Measurements from ENCODE around the gene BSCL2.
A peak's percentile ranks its signal among the peaks of the same experiment; 100 is the strongest.
"Not testable (repeated sequence)": the region's sequence is repeated elsewhere in the genome, so short reads cannot be mapped to it uniquely, and the experiment has no call there.

Gene BSCL2

DNA sequence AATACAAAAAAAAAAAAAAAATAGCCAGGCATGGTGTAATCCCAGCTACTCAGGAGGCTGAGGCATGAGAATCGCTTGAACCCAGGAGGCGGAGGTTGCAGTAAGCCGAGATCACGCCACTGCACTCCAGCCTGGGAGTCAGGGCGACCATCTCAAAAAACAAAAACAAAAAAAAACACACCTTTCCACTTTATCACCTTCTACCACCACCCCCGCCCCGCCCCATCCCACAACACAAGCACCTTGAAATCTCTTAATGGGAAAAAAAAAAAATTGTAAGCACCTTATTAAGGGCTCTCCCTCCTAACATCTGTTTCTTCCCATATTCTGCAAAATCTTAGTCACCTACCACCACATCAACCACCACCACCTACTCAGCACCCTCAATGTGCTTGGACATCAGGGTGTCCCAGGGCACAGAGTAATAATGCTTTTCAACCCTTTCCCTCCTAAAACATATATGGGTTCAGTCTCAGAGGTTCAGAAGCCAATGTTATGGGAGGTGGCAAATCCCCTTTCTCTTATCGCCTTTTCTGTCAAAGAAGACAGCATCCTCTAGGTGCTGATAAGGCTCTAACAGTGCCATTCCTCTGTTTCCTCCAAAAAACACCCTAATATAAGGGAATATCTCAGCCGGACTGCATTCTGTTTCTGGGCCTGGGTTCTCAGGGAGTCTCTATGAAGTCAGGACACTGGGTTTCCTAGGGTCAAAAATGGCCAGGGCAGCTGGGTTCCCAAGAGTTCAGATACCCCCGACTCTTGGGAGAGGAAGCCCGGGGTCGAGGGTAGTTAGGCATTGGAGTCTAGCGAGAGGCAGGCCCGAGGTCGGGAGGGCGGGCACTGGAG lies 54.8 kb downstream of the BSCL2 start:
- peak overlapping the region; percentile 99 for H3K4me2 ChIP-seq (ENCODE audit: low read length)
- peak overlapping the region; percentile 98 for H3K4me3 ChIP-seq (ENCODE audit: low read length)
- H3K4me1 ChIP-seq (ENCODE audit: low read length), result peaks cover 14% of the 10 kb centered on the region
- TF ChIP-seq, protein P1, sequence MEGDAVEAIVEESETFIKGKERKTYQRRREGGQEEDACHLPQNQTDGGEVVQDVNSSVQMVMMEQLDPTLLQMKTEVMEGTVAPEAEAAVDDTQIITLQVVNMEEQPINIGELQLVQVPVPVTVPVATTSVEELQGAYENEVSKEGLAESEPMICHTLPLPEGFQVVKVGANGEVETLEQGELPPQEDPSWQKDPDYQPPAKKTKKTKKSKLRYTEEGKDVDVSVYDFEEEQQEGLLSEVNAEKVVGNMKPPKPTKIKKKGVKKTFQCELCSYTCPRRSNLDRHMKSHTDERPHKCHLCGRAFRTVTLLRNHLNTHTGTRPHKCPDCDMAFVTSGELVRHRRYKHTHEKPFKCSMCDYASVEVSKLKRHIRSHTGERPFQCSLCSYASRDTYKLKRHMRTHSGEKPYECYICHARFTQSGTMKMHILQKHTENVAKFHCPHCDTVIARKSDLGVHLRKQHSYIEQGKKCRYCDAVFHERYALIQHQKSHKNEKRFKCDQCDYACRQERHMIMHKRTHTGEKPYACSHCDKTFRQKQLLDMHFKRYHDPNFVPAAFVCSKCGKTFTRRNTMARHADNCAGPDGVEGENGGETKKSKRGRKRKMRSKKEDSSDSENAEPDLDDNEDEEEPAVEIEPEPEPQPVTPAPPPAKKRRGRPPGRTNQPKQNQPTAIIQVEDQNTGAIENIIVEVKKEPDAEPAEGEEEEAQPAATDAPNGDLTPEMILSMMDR (IDR thresholded peaks at IDR 0.05; ENCODE audit: low read depth, low read length), result no peak
- no peak for TF ChIP-seq EZH2phosphoT487 (IDR thresholded peaks at IDR 0.05; ENCODE audit: low read depth)
- H3K27ac ChIP-seq (ENCODE audit: low read length), result peak overlapping the region; percentile 78
- H3K9me3 ChIP-seq (ENCODE audit: insufficient read depth, low read length), result no peaks in the 10 kb centered on the region
- peaks cover 17% of the 10 kb centered on the region for H3K36me3 ChIP-seq (replicated peaks; ENCODE audit: low read depth, low read length)
- peaks cover 31% of the 10 kb centered on the region for H3K79me2 ChIP-seq (ENCODE audit: low read length)
- H2AFZ ChIP-seq (ENCODE audit: low read depth, low read length), result 0 out of 2 replicates have a peak overlapping the region, but pooled peaks have one; percentile 46
- peak overlapping the region; percentile 96 for H3K9ac ChIP-seq (ENCODE audit: low read length)
- H4K20me1 ChIP-seq (ENCODE audit: insufficient read depth, low read length), result no peaks in the 10 kb centered on the region
- H3K27me3 ChIP-seq (ENCODE audit: low read depth, low read length), result no peaks in the 10 kb centered on the region

DNA sequence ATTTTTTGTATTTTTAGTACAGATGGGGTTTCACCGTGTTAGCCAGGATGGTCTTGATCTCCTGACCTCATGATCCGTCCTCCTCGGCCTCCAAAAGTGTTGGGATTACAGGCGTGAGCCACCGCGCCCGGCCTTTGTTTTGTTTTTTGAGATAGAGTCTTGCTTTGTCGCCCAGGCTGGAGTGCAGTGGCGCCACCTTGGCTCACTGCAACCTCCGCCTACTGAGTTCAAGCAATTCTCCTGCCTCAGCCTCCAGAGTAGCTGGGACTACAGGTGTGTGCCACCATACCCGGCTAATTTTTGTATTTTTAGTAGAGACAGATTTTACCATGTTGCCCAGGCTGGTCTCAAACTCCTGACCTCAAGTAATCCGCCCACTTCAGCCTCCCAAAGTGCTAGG lies 56.9 kb downstream of the BSCL2 start:
- not testable (repeated sequence) for H3K27me3 ChIP-seq (ENCODE audit: low read depth, low read length); H3K9me3 ChIP-seq (ENCODE audit: insufficient read depth, low read length); H4K20me1 ChIP-seq (ENCODE audit: insufficient read depth, low read length); H2AFZ ChIP-seq (ENCODE audit: low read depth, low read length); H3K27ac ChIP-seq (ENCODE audit: low read length); H3K4me2 ChIP-seq (ENCODE audit: low read length); H3K4me3 ChIP-seq (ENCODE audit: low read length); H3K9ac ChIP-seq (ENCODE audit: low read length)
- peaks cover 22% of the 10 kb centered on the region for H3K4me1 ChIP-seq (ENCODE audit: low read length)
- peaks cover 42% of the 10 kb centered on the region for H3K79me2 ChIP-seq (ENCODE audit: low read length)
- peaks cover 17% of the 10 kb centered on the region for H3K36me3 ChIP-seq (replicated peaks; ENCODE audit: low read depth, low read length)

DNA sequence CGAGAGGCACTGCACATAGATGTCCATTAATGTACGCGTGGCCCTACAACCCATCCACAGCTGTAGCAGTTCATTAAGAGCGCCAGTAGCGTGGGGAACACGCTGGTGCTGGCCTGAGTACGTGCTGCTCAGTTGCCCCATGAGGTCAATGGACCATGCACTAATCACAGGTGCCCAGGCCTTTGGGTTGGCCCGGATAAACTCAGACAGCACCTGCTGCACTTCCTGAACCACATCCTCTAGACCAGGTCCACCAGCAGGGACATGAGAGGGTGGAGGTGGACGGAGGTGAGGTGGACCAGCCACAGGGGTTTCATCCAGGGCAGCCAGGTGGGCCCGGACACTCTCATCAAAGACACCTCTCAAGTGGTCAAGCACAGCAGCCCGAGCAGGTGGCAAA lies 57.7 kb downstream of the BSCL2 start:
- peaks cover 17% of the 10 kb centered on the region for H3K36me3 ChIP-seq (replicated peaks; ENCODE audit: low read depth, low read length)
- H3K4me3 ChIP-seq (ENCODE audit: low read length), result no peak overlapping the region
- no peak overlapping the region for H3K4me2 ChIP-seq (ENCODE audit: low read length)
- peaks cover 50% of the 10 kb centered on the region for H3K79me2 ChIP-seq (ENCODE audit: low read length)
- H3K9ac ChIP-seq (ENCODE audit: low read length), result no peak overlapping the region
- H3K27me3 ChIP-seq (ENCODE audit: low read depth, low read length), result no peaks in the 10 kb centered on the region
- peaks cover 25% of the 10 kb centered on the region for H3K4me1 ChIP-seq (ENCODE audit: low read length)
- no peak overlapping the region for H3K27ac ChIP-seq (ENCODE audit: low read length)
- TF ChIP-seq EZH2phosphoT487 (IDR thresholded peaks at IDR 0.05; ENCODE audit: low read depth), result no peak
- TF ChIP-seq, protein P1 (IDR thresholded peaks at IDR 0.05; ENCODE audit: low read depth, low read length), result no peak
- H3K9me3 ChIP-seq (ENCODE audit: insufficient read depth, low read length), result no peaks in the 10 kb centered on the region
- no peak overlapping the region for H2AFZ ChIP-seq (ENCODE audit: low read depth, low read length)
- no peaks in the 10 kb centered on the region for H4K20me1 ChIP-seq (ENCODE audit: insufficient read depth, low read length)

DNA sequence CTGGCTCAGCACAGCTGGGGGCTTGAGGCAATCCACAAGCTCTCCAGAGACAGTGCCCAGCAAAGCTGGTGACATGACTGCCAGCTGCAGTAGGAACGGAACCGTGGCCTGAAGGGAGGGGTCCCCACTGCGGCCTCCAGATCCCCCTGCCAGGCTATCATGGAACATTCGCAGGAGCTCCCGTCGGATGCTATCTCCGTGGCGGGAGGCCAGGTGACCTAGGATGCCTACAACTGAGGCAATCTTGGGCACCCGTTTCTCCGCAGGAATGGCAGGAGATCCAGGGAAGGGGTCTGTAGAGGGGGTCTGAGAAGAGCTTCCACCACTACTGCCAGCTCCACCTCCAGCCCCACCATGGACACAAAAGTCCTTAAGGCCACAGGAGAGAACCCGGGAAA lies 58.3 kb downstream of the BSCL2 start:
- H3K9ac ChIP-seq (ENCODE audit: low read length), result no peak overlapping the region
- no peak overlapping the region for H2AFZ ChIP-seq (ENCODE audit: low read depth, low read length)
- H3K27me3 ChIP-seq (ENCODE audit: low read depth, low read length), result no peaks in the 10 kb centered on the region
- H4K20me1 ChIP-seq (ENCODE audit: insufficient read depth, low read length), result no peaks in the 10 kb centered on the region
- TF ChIP-seq EZH2phosphoT487 (IDR thresholded peaks at IDR 0.05; ENCODE audit: low read depth), result no peak
- TF ChIP-seq, protein P1 (IDR thresholded peaks at IDR 0.05; ENCODE audit: low read depth, low read length), result no peak
- no peak overlapping the region for H3K27ac ChIP-seq (ENCODE audit: low read length)
- H3K36me3 ChIP-seq (replicated peaks; ENCODE audit: low read depth, low read length), result peaks cover 22% of the 10 kb centered on the region
- no peak overlapping the region for H3K4me2 ChIP-seq (ENCODE audit: low read length)
- H3K4me1 ChIP-seq (ENCODE audit: low read length), result peaks cover 20% of the 10 kb centered on the region
- no peaks in the 10 kb centered on the region for H3K9me3 ChIP-seq (ENCODE audit: insufficient read depth, low read length)
- peaks cover 55% of the 10 kb centered on the region for H3K79me2 ChIP-seq (ENCODE audit: low read length)
- H3K4me3 ChIP-seq (ENCODE audit: low read length), result no peak overlapping the region
